ENCODE results near the gene RANBP3.
A peak's percentile ranks its signal among the peaks of the same experiment; 100 is the strongest.

The RANBP3 gene

GRCh38 chr19:5925830-5926427, 52.0 kb downstream of the RANBP3 start:
- DNase-seq (ENCODE audit: low spot score), result no peak

- DNase-seq (ENCODE audit: low spot score), result no peak
Observed at GRCh38 chr19:5923356-5923755, 54.6 kb downstream of the RANBP3 start.

GRCh38 chr19:5922161-5922545, 55.8 kb downstream of the RANBP3 start:
- no peak for DNase-seq (ENCODE audit: low spot score)

GRCh38 chr19:5921516-5922160, 56.3 kb downstream of the RANBP3 start:
- no peak for DNase-seq (ENCODE audit: low spot score)

GRCh38 chr19:5918463-5919079, 59.4 kb downstream of the RANBP3 start:
- DNase-seq (ENCODE audit: low spot score), result no peak

GRCh38 chr19:5917431-5918107, 60.4 kb downstream of the RANBP3 start:
- DNase-seq (ENCODE audit: low spot score), result no peak

- no peak for DNase-seq (ENCODE audit: low spot score)
Observed at GRCh38 chr19:5916181-5916708, 61.7 kb downstream of the RANBP3 start.

GRCh38 chr19:5915782-5916165, 62.2 kb downstream of the RANBP3 start:
- no peak for DNase-seq (ENCODE audit: low spot score)

- no peak for DNase-seq (ENCODE audit: low spot score)
Observed at GRCh38 chr19:5914946-5915781, 62.8 kb downstream of the RANBP3 start.

- no peak for DNase-seq (ENCODE audit: low spot score)
Observed at GRCh38 chr19:5914358-5914774, 63.6 kb downstream of the RANBP3 start.

- peak; percentile 67 for DNase-seq (ENCODE audit: low spot score)
Observed at GRCh38 chr19:5913739-5914357, 64.1 kb downstream of the RANBP3 start, which contains the start of gene CAPS. CAPS (plus strand) TSS chr19:5914254; CDS start chr19:5914407, 153 bp downstream.

GRCh38 chr19:5911366-5911765, 66.6 kb downstream of the RANBP3 start:
- DNase-seq (ENCODE audit: low spot score), result no peak

- DNase-seq (ENCODE audit: low spot score), result no peak
Observed at GRCh38 chr19:5910638-5910907, 67.4 kb downstream of the RANBP3 start.

GRCh38 chr19:5908773-5909442, 69.0 kb downstream of the RANBP3 start:
- DNase-seq (ENCODE audit: low spot score), result no peak

GRCh38 chr19:5907241-5907640, 70.7 kb downstream of the RANBP3 start:
- no peak for DNase-seq (ENCODE audit: low spot score)

GRCh38 chr19:5905114-5905778, 72.7 kb downstream of the RANBP3 start:
- no peak for DNase-seq (ENCODE audit: low spot score)

GRCh38 chr19:5904352-5905113, 73.4 kb downstream of the RANBP3 start, which contains the start of gene VMAC:
VMAC (plus strand) TSS chr19:5904872; CDS start chr19:5904891, 19 bp downstream.
- peak; percentile 98 for DNase-seq (ENCODE audit: low spot score)

- DNase-seq (ENCODE audit: low spot score), result peak; percentile 93
Observed at GRCh38 chr19:5903624-5904351, 74.2 kb downstream of the RANBP3 start, which contains the start of gene NDUFA11. NDUFA11 (minus strand) TSS chr19:5903790; CDS start chr19:5903708, 82 bp downstream.

Measured in COLO829 (cell line).